Activated T-cell treated with anti-CD3 and anti-CD28 coated beads, Interleukin-2, amount 50 U/mL, for 48 hours (primary cell): Measurements from ENCODE around the gene FOXI1.

Source experiments
- DNase-seq, 2 experiments: peaks; one replicate each; pipeline ENCODE4 v3.0.0-alpha.2; 2020

FOXI1 gene

DNA sequence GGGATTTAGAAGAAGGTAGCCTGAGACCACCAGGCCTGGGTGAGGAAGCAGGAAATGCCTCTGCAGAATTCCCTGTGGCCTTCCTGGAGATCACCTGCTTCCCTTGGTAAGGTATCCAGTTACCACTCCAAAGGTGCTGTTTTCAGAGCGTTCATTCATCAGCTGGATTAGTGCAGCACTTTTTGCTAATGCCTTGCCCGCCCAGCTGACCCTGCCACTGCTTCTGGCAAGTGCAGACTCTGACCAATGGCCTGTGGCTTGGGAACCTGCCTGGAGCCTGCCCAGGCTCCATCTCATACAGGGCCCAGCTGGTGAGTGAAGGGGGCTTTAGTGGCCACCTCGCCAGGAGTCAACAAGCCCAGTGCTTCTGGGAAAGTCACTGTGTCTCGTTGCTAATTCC lies 48.6 kb downstream of the FOXI1 start:
- no peak for DNase-seq

- no peak for DNase-seq
These were observed 49.0 kb downstream of the FOXI1 start for GRCh38 chr5:170154744-170155143.

- no peak for DNase-seq
These were observed 50.1 kb downstream of the FOXI1 start for GRCh38 chr5:170155771-170156170.

GRCh38 chr5:170159101-170159698 lies 53.5 kb downstream of the FOXI1 start:
- no peak for DNase-seq
